ENCODE data around the gene HOXC12.

GRCh38 chr12:53990311-53991076 lies 35.8 kb downstream of the HOXC12 start:
- TF ChIP-seq POLR2A (IDR thresholded peaks at IDR 0.05; ENCODE audit: low read length) (no peak), GATA1 (IDR thresholded peaks at IDR 0.05; ENCODE audit: low read depth, low read length) (no peak)
